ENCODE measurements around the gene FAM228B.

DNA sequence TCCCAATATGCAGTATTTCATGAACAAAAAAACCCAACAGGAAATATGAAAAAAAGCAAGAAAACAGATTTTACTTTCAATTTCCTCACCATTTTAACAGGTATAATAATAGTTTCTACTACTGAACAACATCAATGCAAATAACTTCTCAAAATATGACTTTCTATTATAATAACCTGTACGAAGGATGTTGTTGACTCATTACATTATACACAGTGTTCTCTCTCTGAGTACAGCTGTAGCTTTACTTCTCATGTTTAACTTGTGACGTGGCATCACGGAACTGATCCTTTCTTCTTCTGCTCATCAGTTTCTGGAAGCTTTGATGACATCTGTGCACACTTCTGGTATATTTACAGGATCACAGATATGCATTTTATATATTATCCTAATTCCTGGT lies 91.6 kb downstream of the FAM228B start:
- TF ChIP-seq CTCF (IDR thresholded peaks at IDR 0.05; ENCODE audit: insufficient read depth, low read length): no peak
- no peak for TF ChIP-seq REST (IDR thresholded peaks at IDR 0.05; ENCODE audit: insufficient replicate concordance, low read depth)
- TF ChIP-seq POLR2AphosphoS5 (IDR thresholded peaks at IDR 0.05; ENCODE audit: low read depth): no peak

All from HL-60 (cell line).